Transverse colon (tissue), 4 donors: ENCODE results near the gene SCN5A. TPM values are rescaled to one million over a fixed set of nuclear protein-coding genes. Genes with fewer than 3 reads are reported as not detected.

Experiments used
- DNase-seq: peaks from one replicate; pipeline ENCODE4 v3.0.0-alpha.2; 2019
- H3K27ac ChIP-seq, 4 donors: fragments of 200-600 bp; sonication (generic); 2 replicates each; pipeline ENCODE4 v1.5.1; 2016 to 2018; ENCODE audit warnings: inconsistent platforms in 4 of 4
- H3K27me3 ChIP-seq: fragments of 200-600 bp; sonication (generic); 2 replicates; pipeline ENCODE4 v1.5.1; 2017; ENCODE audit warnings: inconsistent platforms
- H3K36me3 ChIP-seq, 4 donors: fragments of 200-600 bp; sonication (generic); 2 replicates each; pipeline ENCODE4 v1.5.1; 2017 to 2019; ENCODE audit warnings: inconsistent platforms in 4 of 4
- H3K4me1 ChIP-seq, 4 donors: fragments of 200-600 bp; sonication (generic); 2 replicates each; pipeline ENCODE4 v1.5.1; 2017 to 2020; ENCODE audit warnings: inconsistent platforms in 4 of 4
- H3K4me3 ChIP-seq, 4 donors: fragments of 200-600 bp; sonication (generic); 1 replicate in 1 of 4; 2 replicates in 3 of 4; pipeline versions ENCODE4 v1.5.1 to v1.6.1; 2017 to 2019; ENCODE audit warnings: inconsistent platforms in 4 of 4
- H3K9me3 ChIP-seq, 2 donors: fragments of 200-600 bp; sonication (generic); 2 replicates each; pipeline ENCODE4 v1.5.1; 2017 to 2019; ENCODE audit warnings: inconsistent platforms in 2 of 2
- CTCF ChIP-seq, 5 experiments: fragments of 200-600 bp in 3 of 5; fragments of 450-650 bp in 2 of 5; sonication (generic) in 3 of 5; IDR thresholded peaks; 1 replicate in 2 of 5; 2 replicates in 3 of 5; pipeline ENCODE4 v1.5.1; 2016 to 2017; ENCODE audit warnings: antibody characterized with exemption in 5 of 5, inconsistent platforms in 3 of 5, mild to moderate bottlenecking in 2 of 5, moderate library complexity in 1 of 5
- EP300 ChIP-seq: sonication (generic); formaldehyde crosslinking; IDR thresholded peaks from one replicate; pipeline ENCODE4 v1.6.1; 2017; ENCODE audit warnings: antibody characterized with exemption, low read depth
- POLR2A ChIP-seq: fragments of 450-650 bp; IDR thresholded peaks from one replicate; pipeline ENCODE4 v1.6.1; 2016; ENCODE audit warnings: antibody characterized with exemption, mild to moderate bottlenecking, moderate library complexity
- POLR2AphosphoS5 ChIP-seq, 3 donors: sonication (generic); formaldehyde crosslinking; IDR thresholded peaks; one replicate each; pipeline ENCODE4 v1.6.1; 2016; ENCODE audit warnings: antibody characterized with exemption in 3 of 3
- WGBS, 2 donors: methylation state at CpG; one replicate each; pipeline ENCODE4 v1.1.5; 2018; ENCODE audit warnings: low coverage in 1 of 2; 5-methylcytosine and 5-hydroxymethylcytosine counted together
- in situ Hi-C, 4 donors: fragments of 200-750 bp; cut with MboI; loops; one replicate each; pipeline versions ENCODE4 v1.15.0 to v1.15.1; 2017; ENCODE audit warnings: low sequenced_read_pairs in 3 of 4, low pct_ligation_motif_present in 1 of 4, low pct_unique_long_range_greater_than_20kb in 1 of 4
- intact Hi-C: fragments of 100-400 bp; cut with DNase I; formaldehyde crosslinking; loops from one replicate; pipeline ENCODE4 v1.15.1; 2023; ENCODE audit warnings: low total_unique reads
- total RNA-seq, 4 donors: library from RNA; depleted of rRNA; stranded (reverse); fragments of >200 nt; gene quantifications; one replicate each; pipeline ENCODE4 v1.1.0, GENCODE V29; 2016

Gene SCN5A
- total RNA-seq, 4 donors from 2014 or later, result 0.16 to 0.27 TPM; not detected in 2

GRCh38 chr3:38511546-38511945 lies 137.9 kb downstream of the SCN5A start:
- H3K9me3 ChIP-seq, result no peaks in the 10 kb centered on the region
- no peaks in the 10 kb centered on the region for H3K27me3 ChIP-seq
- H3K4me3 ChIP-seq, result no peak overlapping the region
- no peaks in the 10 kb centered on the region for H3K4me1 ChIP-seq
- intact Hi-C loops (no loop called here), in situ Hi-C loops (loop anchor here in 2 of 4 donors (25.0 kb wide), 1 partner anchor 501 kb away; no protein-coding TSS in a partner anchor)
- no peak overlapping the region for H3K27ac ChIP-seq
- DNase-seq, result no peak
- WGBS, 2 donors, result 90 to 91% methylated on average over 3 of the region's 3 CpGs
- H3K36me3 ChIP-seq, result peaks cover 0 to 42% (median 3%) of the 10 kb centered on the region in 4 donors
- no peak for TF ChIP-seq POLR2AphosphoS5 (IDR thresholded peaks at IDR 0.05)

- no peak for DNase-seq
- Histone ChIP-seq H3K4me3 (no peak overlapping the region), H3K9me3 (no peaks in the 10 kb centered on the region), H3K27ac (no peak overlapping the region), H3K27me3 (no peaks in the 10 kb centered on the region), H3K4me1 (no peaks in the 10 kb centered on the region), H3K36me3 (peaks cover 0 to 46% (median 3%) of the 10 kb centered on the region in 4 donors)
- intact Hi-C loops (no loop called here), in situ Hi-C loops (loop anchor here in 2 of 4 donors (25.0 kb wide), 1 partner anchor 502 kb away; no protein-coding TSS in a partner anchor)
- no peak for TF ChIP-seq EP300
- TF ChIP-seq POLR2AphosphoS5 (IDR thresholded peaks at IDR 0.05), result no peak
Observed at GRCh38 chr3:38510631-38511030, 138.9 kb downstream of the SCN5A start.

GRCh38 chr3:38509732-38510131 lies 139.8 kb downstream of the SCN5A start:
- DNase-seq, result no peak
- Histone ChIP-seq H3K9me3 (no peaks in the 10 kb centered on the region), H3K4me1 (no peaks in the 10 kb centered on the region), H3K4me3 (no peak overlapping the region), H3K27me3 (no peaks in the 10 kb centered on the region), H3K36me3 (peaks cover 0 to 47% (median 3%) of the 10 kb centered on the region in 4 donors), H3K27ac (no peak overlapping the region)
- 93 to 100% methylated on average over 2 of the region's 2 CpGs for WGBS, 2 donors
- in situ Hi-C loops (loop anchor here in 2 of 4 donors (25.0 kb wide), 1 partner anchor 503 kb away; no protein-coding TSS in a partner anchor), intact Hi-C loops (no loop called here)
- no peak for TF ChIP-seq POLR2A
- TF ChIP-seq POLR2AphosphoS5 (IDR thresholded peaks at IDR 0.05), result no peak
- TF ChIP-seq EP300, result no peak
- no peak for TF ChIP-seq CTCF (IDR thresholded peaks at IDR 0.05)

GRCh38 chr3:38507120-38507519 lies 142.4 kb downstream of the SCN5A start:
- in situ Hi-C loops, result loop anchor here in 2 of 4 donors (25.0 kb wide), 1 partner anchor 505 kb away; no protein-coding TSS in a partner anchor
- TF ChIP-seq EP300 (no peak), CTCF (IDR thresholded peaks at IDR 0.05) (no peak), POLR2AphosphoS5 (IDR thresholded peaks at IDR 0.05) (no peak), POLR2A (no peak)
- 68 to 83% methylated on average over 2 of the region's 2 CpGs for WGBS, 2 donors

GRCh38 chr3:38500688-38501417 lies 148.6 kb downstream of the SCN5A start:
- no peak for DNase-seq
- TF ChIP-seq CTCF (IDR thresholded peaks at IDR 0.05) (no peak), POLR2AphosphoS5 (IDR thresholded peaks at IDR 0.05) (no peak), EP300 (no peak), POLR2A (no peak)
- H3K4me1 ChIP-seq, result peaks cover 0 to 9% (median 7%) of the 10 kb centered on the region in 4 donors
- H3K27ac ChIP-seq, result no peak overlapping the region
- WGBS, 2 donors, result 62 to 80% methylated on average over 2 of the region's 2 CpGs
- H3K4me3 ChIP-seq, result no peak overlapping the region
- intact Hi-C loops (no loop called here), in situ Hi-C loops (loop anchor here in 2 of 4 donors (25.0 kb wide), 1 partner anchor 511 kb away; no protein-coding TSS in a partner anchor)
- no peaks in the 10 kb centered on the region for H3K27me3 ChIP-seq
- H3K36me3 ChIP-seq, result peaks cover 0 to 15% (median 0%) of the 10 kb centered on the region in 4 donors
- H3K9me3 ChIP-seq, result no peaks in the 10 kb centered on the region

More at GRCh38 chr3:38507120-38507519, 142.4 kb downstream of the SCN5A start:
- Histone ChIP-seq H3K4me1 (no peaks in the 10 kb centered on the region), H3K4me3 (no peak overlapping the region), H3K27me3 (no peaks in the 10 kb centered on the region), H3K27ac (no peak overlapping the region), H3K36me3 (peaks cover 0 to 42% (median 3%) of the 10 kb centered on the region in 4 donors), H3K9me3 (no peaks in the 10 kb centered on the region)
- intact Hi-C loops, result no loop called here
- DNase-seq, result no peak
